GM12878 (cell line): ENCODE measurements around the gene MOGAT3. TPM values are rescaled to one million over a fixed set of nuclear protein-coding genes. Genes with fewer than 3 reads are reported as not detected.
A peak's percentile ranks its signal among the peaks of the same experiment; 100 is the strongest.

Experiments used
- CREM ChIP-seq: IDR thresholded peaks from 2 replicates; pipeline ENCODE4 v1.6.1; 2014; ENCODE audit warnings: antibody characterized with exemption, low read depth
- EGR1 ChIP-seq, 2 experiments: IDR thresholded peaks; 1 replicate in 1 of 2; 2 replicates in 1 of 2; pipeline ENCODE4 v1.6.1; 2011 to 2012; ENCODE audit warnings: low read depth in 2 of 2, low read length in 2 of 2, borderline replicate concordance in 1 of 2, mild to moderate bottlenecking in 1 of 2, moderate library complexity in 1 of 2
- GATAD2B ChIP-seq: fragments of 450-650 bp; conservative IDR thresholded peaks from 2 replicates; pipeline ENCODE4 v1.6.1; 2017; ENCODE audit warnings: low read depth, mild to moderate bottlenecking, moderate library complexity
- IKZF1 ChIP-seq: fragments of 450-650 bp; conservative IDR thresholded peaks from 2 replicates; pipeline ENCODE4 v1.6.1; 2017; ENCODE audit warnings: antibody characterized with exemption, mild to moderate bottlenecking
- NFXL1 ChIP-seq: fragments of 450-650 bp; IDR thresholded peaks from 2 replicates; pipeline ENCODE4 v1.6.1; 2017; ENCODE audit warnings: antibody characterized with exemption, mild to moderate bottlenecking, borderline replicate concordance
- RB1 ChIP-seq: fragments of 450-650 bp; formaldehyde crosslinking; IDR thresholded peaks from 2 replicates; pipeline ENCODE4 v1.6.1; 2017; ENCODE audit warnings: mild to moderate bottlenecking, borderline replicate concordance
- SIX5 ChIP-seq: IDR thresholded peaks from 2 replicates; pipeline ENCODE4 v1.6.1; 2011; ENCODE audit warnings: mild to moderate bottlenecking, low read depth, low read length, moderate library complexity; ENCODE audit not compliant: severe bottlenecking
- SP1 ChIP-seq: IDR thresholded peaks from one replicate; pipeline ENCODE4 v1.6.1; 2011; ENCODE audit warnings: low read depth, low read length
- YY1 ChIP-seq: IDR thresholded peaks from 2 replicates; pipeline ENCODE4 v1.6.1; 2011; ENCODE audit warnings: low read depth, mild to moderate bottlenecking, low read length
- ZNF24 ChIP-seq: fragments of 450-650 bp; IDR thresholded peaks from 2 replicates; pipeline ENCODE4 v1.6.1; 2017; ENCODE audit warnings: antibody characterized with exemption, mild to moderate bottlenecking
- ZNF274 ChIP-seq: IDR thresholded peaks from one replicate; pipeline ENCODE4 v1.8.0; 2011; ENCODE audit not compliant: insufficient read length, insufficient read depth
- ZNF622 ChIP-seq: fragments of 450-650 bp; IDR thresholded peaks from 2 replicates; pipeline ENCODE4 v1.6.1; 2017; ENCODE audit warnings: mild to moderate bottlenecking, inconsistent platforms
- polyA plus RNA-seq, 11 experiments: library from polyadenylated mRNA; depleted of rRNA in 4 of 11; unstranded in 6 of 11; stranded (reverse) in 5 of 11; fragments of >200 nt; fragmentation: Nextera tagmentation in 4 of 11; fragmentation: Illumina TruSeq in 1 of 11; extraction: Ambion mirVana in 4 of 11; extraction: Trizol in 1 of 11; gene quantifications; 1 replicate in 1 of 11; 2 replicates in 10 of 11; pipeline versions ENCODE4 v1.2.1 to v1.2.3, GENCODE V29; 2011 to 2016; ENCODE audit warnings: inconsistent platforms in 2 of 11, missing spikeins in 2 of 11, low read depth in 1 of 11
- total RNA-seq, 4 experiments: library from RNA; depleted of rRNA in 3 of 4; stranded (reverse); fragments of >200 nt in 3 of 4; fragmentation: Illumina TruSeq in 1 of 4; extraction: Trizol in 1 of 4; gene quantifications; 2 replicates each; pipeline versions ENCODE4 v1.2.1 to v1.2.3, GENCODE V29; 2013 to 2021
- TF ChIP-seq, protein P1 (sequence below), 3 experiments: IDR thresholded peaks in 2 of 3; conservative IDR thresholded peaks in 1 of 3; 2 replicates each; pipeline ENCODE4 v1.5.1; 2011; ENCODE audit warnings: low read depth in 3 of 3, low read length in 3 of 3, mild to moderate bottlenecking in 3 of 3, control low read depth in 2 of 3, moderate library complexity in 2 of 3, inconsistent platforms in 1 of 3, mixed read lengths in 1 of 3; ENCODE audit not compliant: control insufficient read depth in 2 of 3, insufficient read depth in 1 of 3; ENCODE audit errors: extremely low read depth in 1 of 3
- TF ChIP-seq, protein P2 (sequence below): IDR thresholded peaks from 2 replicates; pipeline ENCODE4 v1.6.1; 2012; ENCODE audit warnings: mild to moderate bottlenecking, low read depth, low read length
- TF ChIP-seq, protein P3 (sequence below): IDR thresholded peaks from 2 replicates; pipeline ENCODE4 v1.6.1; 2011; ENCODE audit warnings: mild to moderate bottlenecking, low read depth, low read length, moderate library complexity; ENCODE audit not compliant: insufficient replicate concordance
- TF ChIP-seq, protein P4 (sequence below): IDR thresholded peaks from 2 replicates; pipeline ENCODE4 v1.6.1; 2011; ENCODE audit warnings: borderline replicate concordance, low read depth, mild to moderate bottlenecking, moderate library complexity, mixed read lengths, low read length; ENCODE audit not compliant: insufficient read depth; ENCODE audit errors: extremely low read length
- TF ChIP-seq, protein P5 (sequence below): fragments of 450-650 bp; IDR thresholded peaks from 2 replicates; pipeline ENCODE4 v1.6.1; 2017; ENCODE audit warnings: mild to moderate bottlenecking, moderate library complexity

MOGAT3 gene
- total and polyA plus RNA-seq, 10 of the 15 experiments (the other 5 are each of a cell fraction or from before 2014, with no cell fraction given): 0.11 TPM; not detected in 9

DNA sequence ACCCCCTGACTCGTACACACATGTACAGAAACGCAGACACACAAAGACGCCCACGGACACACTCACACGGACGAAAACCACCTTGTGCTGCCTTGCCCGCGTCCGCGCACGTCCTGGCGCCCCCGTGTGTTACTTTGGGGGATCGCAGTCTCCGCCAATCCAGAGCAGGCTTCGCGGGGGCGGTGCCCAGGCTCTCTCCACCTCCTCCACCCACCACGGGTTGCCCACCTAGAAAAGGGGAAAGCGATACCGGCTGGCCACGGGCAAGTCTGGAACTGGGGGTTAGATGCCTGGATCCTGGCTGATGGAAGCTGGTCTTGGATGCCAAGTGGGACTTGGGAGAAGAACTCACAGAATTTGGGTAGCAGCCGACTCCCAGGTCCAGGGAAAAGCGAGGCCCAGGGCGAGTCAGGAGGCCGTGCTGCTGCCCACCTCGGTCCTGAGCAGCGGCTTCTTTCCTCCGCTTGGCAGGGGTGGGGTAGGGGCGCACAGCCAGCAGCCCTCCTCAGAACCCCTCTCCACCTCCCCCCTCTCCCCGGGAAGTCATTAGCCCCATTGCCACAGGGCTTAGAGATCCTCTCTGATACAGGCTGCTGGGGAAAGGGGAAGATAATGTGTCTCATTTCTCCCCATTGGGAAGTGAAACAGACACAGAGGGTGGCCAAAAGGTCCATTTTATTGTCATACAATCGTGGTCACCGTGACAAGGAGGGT, 30.8 kb downstream of the MOGAT3 start (continued):
- TF ChIP-seq, protein P1, sequence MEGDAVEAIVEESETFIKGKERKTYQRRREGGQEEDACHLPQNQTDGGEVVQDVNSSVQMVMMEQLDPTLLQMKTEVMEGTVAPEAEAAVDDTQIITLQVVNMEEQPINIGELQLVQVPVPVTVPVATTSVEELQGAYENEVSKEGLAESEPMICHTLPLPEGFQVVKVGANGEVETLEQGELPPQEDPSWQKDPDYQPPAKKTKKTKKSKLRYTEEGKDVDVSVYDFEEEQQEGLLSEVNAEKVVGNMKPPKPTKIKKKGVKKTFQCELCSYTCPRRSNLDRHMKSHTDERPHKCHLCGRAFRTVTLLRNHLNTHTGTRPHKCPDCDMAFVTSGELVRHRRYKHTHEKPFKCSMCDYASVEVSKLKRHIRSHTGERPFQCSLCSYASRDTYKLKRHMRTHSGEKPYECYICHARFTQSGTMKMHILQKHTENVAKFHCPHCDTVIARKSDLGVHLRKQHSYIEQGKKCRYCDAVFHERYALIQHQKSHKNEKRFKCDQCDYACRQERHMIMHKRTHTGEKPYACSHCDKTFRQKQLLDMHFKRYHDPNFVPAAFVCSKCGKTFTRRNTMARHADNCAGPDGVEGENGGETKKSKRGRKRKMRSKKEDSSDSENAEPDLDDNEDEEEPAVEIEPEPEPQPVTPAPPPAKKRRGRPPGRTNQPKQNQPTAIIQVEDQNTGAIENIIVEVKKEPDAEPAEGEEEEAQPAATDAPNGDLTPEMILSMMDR (IDR thresholded peaks at IDR 0.05 in 2 of 3, conservative IDR thresholded peaks at IDR 0.05 in 1 of 3; ENCODE audit: control insufficient read depth in 2 of 3, extremely low read depth in 1 of 3, insufficient read depth in 1 of 3, low read depth in 3 of 3, low read length in 3 of 3): peak; percentile 92 to 97 (median 93)
- TF ChIP-seq, protein P2, sequence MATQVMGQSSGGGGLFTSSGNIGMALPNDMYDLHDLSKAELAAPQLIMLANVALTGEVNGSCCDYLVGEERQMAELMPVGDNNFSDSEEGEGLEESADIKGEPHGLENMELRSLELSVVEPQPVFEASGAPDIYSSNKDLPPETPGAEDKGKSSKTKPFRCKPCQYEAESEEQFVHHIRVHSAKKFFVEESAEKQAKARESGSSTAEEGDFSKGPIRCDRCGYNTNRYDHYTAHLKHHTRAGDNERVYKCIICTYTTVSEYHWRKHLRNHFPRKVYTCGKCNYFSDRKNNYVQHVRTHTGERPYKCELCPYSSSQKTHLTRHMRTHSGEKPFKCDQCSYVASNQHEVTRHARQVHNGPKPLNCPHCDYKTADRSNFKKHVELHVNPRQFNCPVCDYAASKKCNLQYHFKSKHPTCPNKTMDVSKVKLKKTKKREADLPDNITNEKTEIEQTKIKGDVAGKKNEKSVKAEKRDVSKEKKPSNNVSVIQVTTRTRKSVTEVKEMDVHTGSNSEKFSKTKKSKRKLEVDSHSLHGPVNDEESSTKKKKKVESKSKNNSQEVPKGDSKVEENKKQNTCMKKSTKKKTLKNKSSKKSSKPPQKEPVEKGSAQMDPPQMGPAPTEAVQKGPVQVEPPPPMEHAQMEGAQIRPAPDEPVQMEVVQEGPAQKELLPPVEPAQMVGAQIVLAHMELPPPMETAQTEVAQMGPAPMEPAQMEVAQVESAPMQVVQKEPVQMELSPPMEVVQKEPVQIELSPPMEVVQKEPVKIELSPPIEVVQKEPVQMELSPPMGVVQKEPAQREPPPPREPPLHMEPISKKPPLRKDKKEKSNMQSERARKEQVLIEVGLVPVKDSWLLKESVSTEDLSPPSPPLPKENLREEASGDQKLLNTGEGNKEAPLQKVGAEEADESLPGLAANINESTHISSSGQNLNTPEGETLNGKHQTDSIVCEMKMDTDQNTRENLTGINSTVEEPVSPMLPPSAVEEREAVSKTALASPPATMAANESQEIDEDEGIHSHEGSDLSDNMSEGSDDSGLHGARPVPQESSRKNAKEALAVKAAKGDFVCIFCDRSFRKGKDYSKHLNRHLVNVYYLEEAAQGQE: no peak
- TF ChIP-seq IKZF1: peak; percentile 28; the same call in 1 of the 2 replicates
- TF ChIP-seq ZNF274: no peak
- TF ChIP-seq, protein P3, sequence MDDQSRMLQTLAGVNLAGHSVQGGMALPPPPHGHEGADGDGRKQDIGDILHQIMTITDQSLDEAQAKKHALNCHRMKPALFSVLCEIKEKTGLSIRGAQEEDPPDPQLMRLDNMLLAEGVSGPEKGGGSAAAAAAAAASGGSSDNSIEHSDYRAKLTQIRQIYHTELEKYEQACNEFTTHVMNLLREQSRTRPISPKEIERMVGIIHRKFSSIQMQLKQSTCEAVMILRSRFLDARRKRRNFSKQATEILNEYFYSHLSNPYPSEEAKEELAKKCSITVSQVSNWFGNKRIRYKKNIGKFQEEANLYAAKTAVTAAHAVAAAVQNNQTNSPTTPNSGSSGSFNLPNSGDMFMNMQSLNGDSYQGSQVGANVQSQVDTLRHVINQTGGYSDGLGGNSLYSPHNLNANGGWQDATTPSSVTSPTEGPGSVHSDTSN: no peak
- TF ChIP-seq NFXL1: no peak
- TF ChIP-seq SP1: no peak
- no peak for TF ChIP-seq ZNF622
- no peak; the same call in 1 of the 2 replicates for TF ChIP-seq CREM
- peak; percentile 32; the same call in 1 of the 2 replicates for TF ChIP-seq YY1
- TF ChIP-seq RB1: peak; percentile 82; the same call in 1 of the 2 replicates
- peak in 1 of 2 experiments; percentile 97; a peak in 2 of 3 replicates for TF ChIP-seq EGR1 (IDR thresholded peaks at IDR 0.05; ENCODE audit: borderline replicate concordance in 1 of 2, low read depth in 2 of 2, low read length in 2 of 2)
- TF ChIP-seq, protein P4, sequence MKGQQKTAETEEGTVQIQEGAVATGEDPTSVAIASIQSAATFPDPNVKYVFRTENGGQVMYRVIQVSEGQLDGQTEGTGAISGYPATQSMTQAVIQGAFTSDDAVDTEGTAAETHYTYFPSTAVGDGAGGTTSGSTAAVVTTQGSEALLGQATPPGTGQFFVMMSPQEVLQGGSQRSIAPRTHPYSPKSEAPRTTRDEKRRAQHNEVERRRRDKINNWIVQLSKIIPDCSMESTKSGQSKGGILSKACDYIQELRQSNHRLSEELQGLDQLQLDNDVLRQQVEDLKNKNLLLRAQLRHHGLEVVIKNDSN: no peak
- TF ChIP-seq GATAD2B: 0 out of 2 replicates have a peak, but pooled peaks have one; percentile 53
- no peak for TF ChIP-seq SIX5
- TF ChIP-seq, protein P5, sequence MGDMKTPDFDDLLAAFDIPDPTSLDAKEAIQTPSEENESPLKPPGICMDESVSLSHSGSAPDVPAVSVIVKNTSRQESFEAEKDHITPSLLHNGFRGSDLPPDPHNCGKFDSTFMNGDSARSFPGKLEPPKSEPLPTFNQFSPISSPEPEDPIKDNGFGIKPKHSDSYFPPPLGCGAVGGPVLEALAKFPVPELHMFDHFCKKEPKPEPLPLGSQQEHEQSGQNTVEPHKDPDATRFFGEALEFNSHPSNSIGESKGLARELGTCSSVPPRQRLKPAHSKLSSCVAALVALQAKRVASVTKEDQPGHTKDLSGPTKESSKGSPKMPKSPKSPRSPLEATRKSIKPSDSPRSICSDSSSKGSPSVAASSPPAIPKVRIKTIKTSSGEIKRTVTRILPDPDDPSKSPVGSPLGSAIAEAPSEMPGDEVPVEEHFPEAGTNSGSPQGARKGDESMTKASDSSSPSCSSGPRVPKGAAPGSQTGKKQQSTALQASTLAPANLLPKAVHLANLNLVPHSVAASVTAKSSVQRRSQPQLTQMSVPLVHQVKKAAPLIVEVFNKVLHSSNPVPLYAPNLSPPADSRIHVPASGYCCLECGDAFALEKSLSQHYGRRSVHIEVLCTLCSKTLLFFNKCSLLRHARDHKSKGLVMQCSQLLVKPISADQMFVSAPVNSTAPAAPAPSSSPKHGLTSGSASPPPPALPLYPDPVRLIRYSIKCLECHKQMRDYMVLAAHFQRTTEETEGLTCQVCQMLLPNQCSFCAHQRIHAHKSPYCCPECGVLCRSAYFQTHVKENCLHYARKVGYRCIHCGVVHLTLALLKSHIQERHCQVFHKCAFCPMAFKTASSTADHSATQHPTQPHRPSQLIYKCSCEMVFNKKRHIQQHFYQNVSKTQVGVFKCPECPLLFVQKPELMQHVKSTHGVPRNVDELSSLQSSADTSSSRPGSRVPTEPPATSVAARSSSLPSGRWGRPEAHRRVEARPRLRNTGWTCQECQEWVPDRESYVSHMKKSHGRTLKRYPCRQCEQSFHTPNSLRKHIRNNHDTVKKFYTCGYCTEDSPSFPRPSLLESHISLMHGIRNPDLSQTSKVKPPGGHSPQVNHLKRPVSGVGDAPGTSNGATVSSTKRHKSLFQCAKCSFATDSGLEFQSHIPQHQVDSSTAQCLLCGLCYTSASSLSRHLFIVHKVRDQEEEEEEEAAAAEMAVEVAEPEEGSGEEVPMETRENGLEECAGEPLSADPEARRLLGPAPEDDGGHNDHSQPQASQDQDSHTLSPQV: no peak
- TF ChIP-seq ZNF24: no peak
